HG03521 (cell line): ENCODE results near the gene CATSPER3.
"Not testable (repeated sequence)": the region's sequence is repeated elsewhere in the genome, so short reads cannot be mapped to it uniquely, and the experiment has no call there.

Source experiments
- ATAC-seq: cut with Tn5 transposase; IDR thresholded peaks from one replicate; pipeline ENCODE4 v1.9.1; 2021; ENCODE audit warnings: mild to moderate bottlenecking, moderate library complexity; ENCODE audit not compliant: unreplicated experiment

CATSPER3 gene

DNA sequence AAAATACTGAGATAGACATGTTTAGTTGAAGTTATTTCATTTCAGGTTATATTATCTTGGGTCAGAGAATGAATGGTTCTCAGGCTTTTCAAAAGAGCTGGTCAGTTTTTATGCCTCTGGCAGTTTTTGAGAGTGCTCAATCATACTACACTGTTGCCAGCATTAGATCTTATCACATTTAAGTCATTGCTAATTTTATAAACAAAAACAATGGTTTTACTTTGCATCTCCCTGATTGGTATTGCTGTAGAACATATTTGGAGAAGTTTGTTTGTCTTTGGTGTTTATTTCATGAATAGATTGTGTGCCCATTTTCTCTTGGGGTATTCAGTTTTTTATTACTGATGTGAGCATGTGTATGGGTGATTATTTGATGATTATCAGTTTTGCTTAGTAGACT lies 1.5 kb downstream of the CATSPER3 start:
- no peak for ATAC-seq

DNA sequence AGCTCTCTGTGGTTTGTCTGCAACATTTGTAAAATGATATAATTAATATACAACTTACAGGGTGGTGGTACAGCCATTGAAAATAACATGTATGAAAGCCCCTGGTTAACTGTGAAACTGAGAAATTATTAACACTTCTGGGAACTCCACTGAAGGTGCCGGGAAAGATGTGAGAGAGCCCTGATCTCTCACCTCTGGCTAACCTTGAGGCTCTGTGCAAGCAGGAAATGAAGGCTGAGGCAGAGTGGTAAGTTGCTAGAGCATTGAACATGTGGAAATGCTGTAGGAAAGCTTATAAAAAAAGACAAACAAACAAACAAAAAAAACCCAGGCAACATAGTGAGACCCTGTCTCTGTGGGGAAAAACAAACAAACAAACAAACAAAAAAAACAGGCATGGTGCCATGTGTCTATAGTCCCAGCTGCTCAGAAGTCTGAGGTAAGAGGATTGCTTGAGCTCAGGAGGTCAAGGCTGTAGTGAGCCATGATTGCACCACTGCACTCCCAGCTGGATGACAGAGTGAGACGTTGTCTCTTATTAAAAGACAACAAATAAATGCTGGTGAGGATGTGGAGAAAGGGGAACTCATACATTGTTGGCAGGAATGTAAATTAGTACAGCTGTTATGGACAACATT lies 7.5 kb downstream of the CATSPER3 start:
- no peak for ATAC-seq

DNA sequence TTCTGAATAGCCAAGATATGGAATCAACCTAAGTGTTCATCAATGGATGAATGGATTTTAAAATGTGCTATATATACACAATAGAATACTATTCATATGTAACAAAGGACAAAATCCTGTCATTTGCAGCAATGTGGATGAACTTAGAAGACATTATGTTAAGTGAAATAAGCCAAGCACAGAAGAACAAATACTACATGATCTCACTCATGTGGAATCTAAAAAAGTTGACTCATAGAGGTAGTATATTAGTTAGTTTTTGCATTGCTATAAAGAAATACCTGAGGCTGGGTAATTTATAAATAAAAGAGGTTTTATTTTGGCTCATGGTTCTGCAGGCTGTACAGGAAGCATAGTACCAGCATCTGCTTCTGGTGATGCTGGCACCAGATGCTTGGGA lies 8.1 kb downstream of the CATSPER3 start:
- no peak for ATAC-seq

DNA sequence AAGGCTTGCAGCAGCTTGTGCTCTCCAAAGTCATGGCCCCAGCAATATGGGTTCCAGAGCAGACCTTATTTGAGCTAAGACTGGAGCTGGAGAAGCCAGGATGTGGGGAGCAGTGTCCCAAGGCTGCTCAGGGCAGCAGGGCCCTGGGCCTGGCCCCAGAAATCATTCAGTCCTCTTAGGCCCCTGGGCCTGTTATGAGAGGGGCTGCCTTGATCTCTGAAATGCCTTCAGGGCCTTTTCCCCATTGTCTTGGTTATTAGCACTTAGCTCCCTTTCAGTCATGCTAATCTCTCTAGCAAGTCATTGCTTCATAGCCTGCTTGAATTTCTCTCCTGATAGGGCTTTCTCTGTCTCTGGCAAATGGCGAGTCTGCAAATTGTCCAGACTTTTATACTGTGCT lies 9.1 kb downstream of the CATSPER3 start:
- ATAC-seq = no peak

DNA sequence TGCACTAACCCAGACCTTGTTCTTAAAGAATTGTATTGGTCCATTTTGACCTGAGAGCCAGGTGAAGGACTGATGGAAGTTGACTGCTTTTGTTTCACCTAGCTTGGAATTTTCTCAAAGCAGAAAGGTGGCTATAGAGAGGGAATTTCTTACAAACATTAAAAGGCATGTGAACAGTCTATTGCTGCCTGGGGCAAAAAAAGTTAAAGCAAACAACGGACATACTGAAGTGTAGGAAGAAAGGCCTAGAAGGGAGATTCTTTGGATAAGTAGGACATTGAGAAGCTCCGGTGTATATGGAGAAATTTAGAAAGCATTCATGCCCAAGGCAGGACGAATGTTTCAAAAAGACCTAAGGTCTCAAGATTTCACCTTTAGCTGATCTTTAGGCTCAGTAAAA lies 11.7 kb downstream of the CATSPER3 start:
- no peak for ATAC-seq

DNA sequence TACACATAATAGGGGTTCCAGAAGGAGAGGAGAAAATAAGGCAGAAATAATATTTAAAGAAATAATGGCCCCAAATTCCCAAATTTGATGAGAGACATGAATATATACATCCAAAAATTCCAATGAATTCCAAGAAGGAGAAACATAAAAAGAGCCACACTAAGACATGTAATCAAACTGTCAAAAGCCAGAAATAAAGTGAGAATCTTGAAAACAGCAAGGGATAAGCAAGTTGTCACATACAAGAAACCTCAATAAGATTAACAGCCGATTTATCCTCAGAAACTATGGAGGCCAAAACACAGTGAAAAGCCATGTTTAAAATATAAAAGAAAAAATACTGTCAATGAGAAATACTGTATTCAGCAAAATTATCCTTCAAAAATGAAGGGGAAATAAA lies 14.5 kb downstream of the CATSPER3 start:
- no peak for ATAC-seq

DNA sequence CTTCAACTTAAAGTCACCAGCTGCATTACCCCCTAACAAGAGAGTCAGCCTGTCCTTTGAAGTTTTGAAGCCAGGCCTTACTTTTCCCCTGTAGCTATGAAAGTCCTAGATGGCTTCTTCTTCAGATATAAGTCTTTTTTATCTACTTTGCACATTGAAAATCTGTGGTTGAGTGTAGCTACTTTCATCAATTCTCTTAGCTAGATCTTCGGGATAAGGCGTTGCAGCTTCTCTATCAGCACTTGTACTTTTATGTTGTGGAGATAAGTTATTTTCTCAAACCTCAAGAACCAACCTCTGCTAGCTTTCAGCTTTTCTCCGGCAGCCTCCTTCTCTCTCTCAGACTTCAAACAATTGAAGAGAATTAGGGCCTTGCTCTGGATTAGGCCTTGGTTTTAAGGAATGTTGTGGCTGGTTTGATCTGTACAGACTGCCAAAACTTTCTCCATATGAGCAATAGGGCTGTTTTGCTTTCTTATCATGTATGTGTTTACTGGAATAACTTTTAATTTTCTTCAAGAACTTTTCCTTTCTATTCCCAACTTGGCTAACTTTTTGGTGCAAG lies 21.6 kb downstream of the CATSPER3 start:
- no peak for ATAC-seq

DNA sequence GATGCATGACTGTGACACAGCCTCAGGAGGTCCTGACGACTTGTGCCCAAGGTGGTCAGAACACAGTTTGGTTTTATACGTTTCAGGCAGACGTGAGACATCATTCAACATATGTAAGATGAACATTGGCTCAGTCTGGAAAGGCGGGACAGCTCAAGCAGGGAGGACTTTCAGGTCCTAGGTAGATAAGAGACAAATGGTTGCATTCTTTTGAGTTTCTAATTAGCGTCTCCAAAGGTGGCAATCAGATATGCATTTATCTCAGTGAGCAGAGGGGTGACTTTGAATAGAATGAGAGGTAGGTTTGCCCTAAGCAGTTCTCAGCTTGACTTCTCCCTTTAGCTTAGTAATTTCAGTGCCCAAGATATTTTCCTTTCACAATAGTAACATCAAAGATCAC lies 22.5 kb downstream of the CATSPER3 start:
- not testable (repeated sequence) for ATAC-seq

DNA sequence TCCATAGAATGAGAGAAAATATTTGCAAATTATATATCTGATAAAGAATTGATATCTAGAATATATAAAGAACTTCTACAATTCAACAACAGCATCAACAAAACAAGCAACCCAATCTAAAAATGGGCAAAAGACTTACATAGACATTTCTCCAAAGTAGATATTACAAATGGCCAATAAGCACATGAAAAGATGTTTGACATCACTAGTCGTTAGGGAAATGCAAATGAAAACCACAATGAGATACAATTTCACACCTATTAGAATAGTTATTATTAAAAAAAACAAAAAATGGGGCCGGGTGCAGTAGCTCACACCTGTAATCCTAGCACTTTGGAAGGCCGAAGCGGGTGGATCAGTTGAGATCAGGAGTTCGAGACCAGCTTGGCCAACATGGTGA lies 24.4 kb downstream of the CATSPER3 start:
- no peak for ATAC-seq

DNA sequence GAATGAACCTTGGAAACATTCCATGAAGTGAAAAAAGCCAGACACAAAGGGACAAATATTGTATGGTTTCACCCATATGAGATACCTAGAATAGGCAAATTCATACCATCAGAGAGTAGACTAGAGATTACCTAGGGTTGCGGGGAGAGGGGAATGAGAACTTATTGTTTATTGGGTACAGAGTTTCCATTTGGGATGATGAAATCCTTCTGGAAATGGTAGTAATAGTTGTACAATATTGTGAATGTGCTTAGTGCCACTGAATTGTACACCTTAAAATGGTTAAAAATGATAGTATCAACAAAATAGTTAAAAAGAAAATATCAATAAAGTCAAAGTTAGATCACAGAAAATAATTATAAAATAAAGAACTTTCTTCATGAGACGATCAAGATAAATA lies 25.5 kb downstream of the CATSPER3 start:
- ATAC-seq = no peak

DNA sequence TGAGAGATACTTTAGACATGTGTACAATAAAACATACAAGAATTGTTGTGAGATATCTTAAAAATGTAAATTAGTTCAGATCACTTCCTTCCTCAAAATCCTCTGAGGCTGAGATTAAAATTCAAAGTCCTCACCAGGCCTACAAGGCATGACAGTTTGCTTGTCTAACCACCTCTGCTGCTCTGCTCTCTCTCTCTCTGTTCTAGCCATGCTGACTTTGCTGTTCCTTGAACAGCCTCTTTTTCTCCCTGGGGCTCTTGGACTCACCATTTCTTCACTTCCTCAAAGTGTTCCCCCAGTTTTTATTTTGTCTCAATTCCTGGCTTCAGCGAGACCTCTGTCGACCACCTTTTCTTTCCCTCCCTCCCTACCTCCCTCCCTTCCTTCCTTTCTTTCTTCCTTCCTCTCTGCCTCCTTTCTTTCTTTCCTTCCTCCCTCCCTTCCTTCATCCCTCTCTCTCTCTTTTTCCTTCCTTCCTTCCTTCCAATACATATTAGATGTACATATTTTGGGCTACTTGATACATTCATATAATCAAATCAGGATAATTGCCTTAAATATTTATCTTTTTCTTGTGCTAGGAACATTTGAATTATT lies 27.0 kb downstream of the CATSPER3 start:
- no peak for ATAC-seq

DNA sequence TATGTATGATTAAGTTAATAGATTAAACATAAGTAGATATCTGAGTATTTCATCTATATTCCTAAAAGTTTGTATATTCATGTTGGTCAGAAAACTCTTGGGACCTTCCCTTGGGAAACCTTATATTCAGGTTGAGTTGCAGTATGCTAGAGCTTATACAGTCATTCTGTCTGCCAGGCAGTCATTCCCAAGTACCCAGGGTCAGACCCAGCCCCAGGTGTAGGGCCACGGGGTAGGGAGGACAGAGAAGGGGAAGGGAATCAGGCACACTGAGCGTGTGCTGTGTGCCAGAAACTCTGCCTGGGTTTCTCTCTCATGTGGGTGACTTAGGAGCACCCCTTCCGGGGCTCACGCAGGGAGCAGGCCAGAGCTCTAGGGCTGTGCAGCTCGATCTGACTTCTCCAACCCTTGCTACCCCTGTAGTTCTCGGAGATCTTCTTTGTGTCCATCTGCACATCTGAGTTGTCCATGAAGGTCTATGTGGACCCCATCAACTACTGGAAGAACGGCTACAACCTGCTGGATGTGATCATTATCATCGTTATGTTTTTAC lies 28.2 kb downstream of the CATSPER3 start:
- ATAC-seq = no peak

DNA sequence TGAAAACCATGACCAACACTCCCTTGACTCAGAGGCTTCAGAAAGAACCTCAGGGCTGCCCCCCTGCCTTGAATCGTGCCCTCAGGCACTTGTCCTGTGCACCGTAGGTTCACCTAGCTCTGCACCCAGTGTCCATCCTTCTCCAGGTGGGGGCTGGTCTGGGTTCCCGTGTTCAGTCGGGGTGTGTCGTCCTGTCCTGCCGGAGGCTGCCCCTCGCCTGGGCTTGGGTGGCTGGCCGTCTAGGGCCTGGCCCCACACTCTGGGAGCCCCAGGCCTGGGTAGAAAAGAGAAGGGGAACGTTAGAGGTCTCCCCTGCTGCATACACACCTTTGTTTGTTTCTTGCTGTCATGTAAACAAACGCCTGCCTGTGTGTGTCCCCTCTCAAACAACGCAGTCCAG lies 29.3 kb downstream of the CATSPER3 start:
- ATAC-seq = no peak

DNA sequence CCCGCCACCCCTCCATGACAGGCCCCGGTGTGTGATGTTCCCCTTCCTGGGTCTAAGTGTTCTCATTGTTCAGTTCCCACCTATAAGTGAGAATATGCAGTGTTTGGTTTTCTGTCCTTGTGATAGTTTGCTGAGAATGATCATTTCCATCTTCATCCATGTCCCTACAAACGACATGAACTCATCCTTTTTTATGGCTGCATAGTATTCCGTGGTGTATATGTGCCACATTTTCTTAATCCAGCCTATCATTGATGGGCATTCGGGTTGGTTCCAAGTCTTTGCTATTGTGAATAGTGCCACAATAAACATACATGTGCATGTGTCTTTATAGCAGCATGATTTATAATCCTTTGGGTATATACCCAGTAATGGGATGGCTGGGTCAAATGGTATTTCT lies 30.4 kb downstream of the CATSPER3 start:
- ATAC-seq = not testable (repeated sequence)

DNA sequence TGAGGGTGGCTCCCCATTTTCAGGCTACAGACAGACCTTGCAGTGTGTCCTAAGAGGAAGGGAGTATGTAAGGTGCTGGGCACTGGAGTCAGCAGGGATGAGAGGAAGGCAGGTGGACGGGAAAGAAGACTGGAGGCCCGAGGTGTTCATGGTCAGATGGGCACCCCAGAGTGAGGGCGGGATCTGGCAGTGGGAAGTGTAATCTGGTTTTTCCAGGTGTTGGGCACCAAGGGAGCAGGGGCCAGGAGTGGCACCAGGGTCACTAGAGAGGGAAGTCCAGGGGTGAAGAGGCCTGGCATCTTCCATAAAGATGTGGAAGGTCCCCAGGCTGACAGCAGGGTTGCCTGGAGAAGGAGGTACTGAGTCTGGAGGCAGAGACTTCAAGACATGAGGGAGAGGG lies 36.7 kb downstream of the CATSPER3 start:
- ATAC-seq = no peak

DNA sequence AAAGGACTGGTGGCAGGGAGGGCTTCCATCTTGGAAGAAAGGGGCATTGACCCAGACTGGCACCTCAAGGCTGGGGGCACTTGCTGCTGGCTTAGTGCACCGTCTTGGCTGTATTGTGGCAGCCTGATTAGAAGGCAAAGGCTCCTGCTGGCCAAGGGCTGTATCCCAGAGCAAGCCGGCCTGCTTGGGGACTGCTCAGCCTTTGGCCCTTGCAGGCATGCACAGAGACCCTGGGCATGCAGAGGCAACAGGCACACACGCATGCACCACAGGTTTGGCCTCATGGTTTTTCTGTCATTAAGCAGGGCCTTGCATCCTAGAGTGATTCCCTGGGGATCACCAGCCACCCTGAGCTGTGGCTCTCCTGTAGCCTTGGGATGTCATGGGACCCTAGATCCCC lies 37.4 kb downstream of the CATSPER3 start:
- ATAC-seq = no peak

DNA sequence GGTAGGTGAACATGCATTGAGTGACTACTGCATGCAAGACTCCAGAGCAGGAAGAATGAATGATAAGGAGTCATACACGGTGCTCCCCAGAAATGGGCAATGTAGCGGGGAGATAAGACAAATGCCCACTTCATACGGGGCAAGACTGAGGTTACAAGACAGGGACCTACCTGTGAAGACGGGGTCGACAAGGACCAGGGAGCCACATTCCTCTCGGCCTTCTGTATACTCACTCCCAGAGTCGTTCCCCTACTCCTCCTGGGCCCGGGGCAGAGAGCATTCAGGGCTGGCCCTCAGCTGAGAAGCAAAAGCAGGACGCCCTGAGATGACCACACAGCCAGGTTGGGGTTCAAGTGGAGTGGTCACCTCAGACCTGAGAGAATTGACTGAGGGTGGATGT lies 39.6 kb downstream of the CATSPER3 start:
- ATAC-seq = no peak

DNA sequence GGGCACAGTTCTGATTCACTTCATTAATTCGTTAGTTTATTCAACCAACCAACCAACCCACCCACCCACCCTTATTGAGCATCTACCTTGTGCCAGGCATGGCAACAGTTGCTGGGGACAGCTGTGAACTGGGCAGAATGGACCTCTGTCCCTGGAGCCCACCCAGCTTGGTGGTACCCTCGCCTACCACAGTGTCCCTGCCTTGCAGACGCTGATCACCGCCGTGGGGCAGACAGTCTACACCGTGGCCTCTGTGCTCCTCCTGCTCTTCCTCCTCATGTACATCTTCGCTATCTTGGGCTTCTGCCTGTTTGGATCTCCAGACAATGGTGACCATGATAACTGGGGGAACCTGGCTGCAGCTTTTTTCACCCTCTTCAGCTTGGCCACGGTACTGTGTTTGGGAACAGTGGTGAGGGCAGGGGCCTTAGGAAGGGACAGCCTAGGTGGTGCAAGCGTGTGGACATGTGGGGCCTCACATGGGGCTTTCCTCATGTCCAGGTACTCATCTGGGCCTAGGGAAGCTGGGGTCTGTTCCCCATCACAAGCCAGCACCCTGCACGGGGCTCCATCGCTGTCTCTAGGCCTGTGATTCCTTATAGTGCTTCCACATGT lies 40.1 kb downstream of the CATSPER3 start:
- no peak for ATAC-seq

DNA sequence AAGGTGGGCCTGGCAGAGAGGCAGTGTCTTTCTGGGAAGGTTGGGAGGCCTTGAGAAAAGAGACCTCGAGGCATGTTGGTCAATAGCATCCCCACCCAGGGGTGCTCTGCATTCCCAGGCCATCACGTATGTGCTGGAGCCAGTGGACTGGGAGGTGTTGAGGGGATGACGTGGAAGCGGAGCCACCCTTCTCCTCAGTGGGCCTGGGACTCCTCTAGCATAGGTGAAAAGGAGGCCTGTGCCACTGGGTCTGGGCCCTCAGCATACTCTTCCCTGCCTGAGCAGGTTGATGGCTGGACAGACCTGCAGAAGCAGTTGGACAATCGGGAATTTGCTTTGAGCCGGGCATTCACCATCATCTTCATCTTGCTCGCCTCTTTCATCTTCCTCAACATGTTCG lies 40.8 kb downstream of the CATSPER3 start:
- no peak for ATAC-seq

DNA sequence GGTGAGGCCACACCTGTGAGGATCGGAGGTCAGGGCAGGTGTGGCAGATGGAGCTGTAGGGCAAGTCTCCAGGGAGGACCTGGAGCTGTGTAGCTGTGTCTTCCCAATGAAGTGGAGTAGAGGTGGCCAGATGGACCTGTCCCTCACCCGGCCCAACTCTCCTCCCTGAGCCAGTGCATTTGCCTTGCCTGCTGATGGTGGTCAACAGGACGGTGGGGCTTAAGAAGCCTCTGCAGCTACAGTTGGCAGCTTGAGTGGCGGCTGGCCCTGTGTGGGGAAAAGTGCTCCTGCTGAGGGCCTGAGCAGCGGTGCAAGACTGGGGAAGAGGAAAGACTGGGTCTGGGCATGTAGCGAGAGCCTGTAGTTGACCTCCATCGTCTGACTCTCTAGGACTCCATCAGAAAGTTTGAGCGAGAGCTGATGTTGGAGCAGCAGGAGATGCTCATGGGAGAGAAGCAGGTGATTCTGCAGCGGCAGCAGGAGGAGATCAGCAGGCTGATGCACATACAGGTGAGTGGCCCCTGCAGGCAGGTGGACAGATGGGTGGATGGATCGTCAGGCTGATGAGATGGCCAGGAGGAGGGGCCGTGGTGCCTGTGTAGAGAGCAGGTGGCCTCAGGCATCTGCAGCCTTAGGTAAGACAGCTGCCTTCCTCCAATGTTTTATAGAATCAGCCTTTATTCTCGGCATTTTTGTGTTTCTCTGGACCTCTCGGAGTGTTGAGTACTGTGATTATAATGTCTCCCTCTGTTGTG lies 41.5 kb downstream of the CATSPER3 start:
- no peak for ATAC-seq

DNA sequence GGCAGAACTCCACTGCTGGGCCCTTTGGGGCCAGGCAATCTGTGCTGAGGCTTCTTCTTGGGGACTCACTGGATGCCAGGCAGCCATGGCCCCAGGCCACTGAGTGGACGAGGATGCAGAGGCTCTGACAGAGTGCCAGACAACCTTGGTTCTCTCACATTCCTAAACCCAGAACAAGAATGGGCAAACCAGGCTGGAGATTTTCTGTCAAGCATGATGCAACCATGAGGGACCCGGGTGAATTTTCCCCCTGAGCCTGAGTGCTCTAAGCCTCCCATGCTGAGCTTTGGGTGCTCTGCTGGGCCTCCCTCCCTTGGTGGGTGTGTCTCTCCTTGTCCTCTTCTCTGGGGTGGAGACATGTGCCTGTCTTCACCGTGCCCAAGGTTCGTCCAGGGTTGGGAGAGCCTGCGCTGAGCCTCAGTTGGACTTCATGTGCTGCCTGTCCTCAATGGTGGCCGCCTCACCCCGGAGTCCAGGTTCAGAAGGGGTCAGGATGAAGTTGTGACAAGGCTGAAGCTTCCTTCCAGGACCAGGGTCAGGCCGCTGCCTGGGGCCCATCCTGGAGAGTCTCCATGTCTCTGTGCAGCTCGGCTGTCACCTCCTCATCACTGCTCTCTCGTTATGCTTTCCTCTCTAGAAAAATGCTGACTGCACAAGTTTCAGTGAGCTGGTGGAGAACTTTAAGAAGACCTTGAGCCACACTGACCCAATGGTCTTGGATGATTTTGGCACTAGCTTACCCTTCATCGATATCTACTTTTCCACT lies 42.2 kb downstream of the CATSPER3 start:
- ATAC-seq = no peak
